Smooth muscle cell (in vitro differentiated cells): ENCODE data around the gene GRIA4. TPM values are rescaled to one million over a fixed set of nuclear protein-coding genes. Genes with fewer than 3 reads are reported as not detected.

ENCODE experiments used
- DNase-seq: peaks from one replicate; lab custom pipeline; 2025; ENCODE audit not compliant: unreplicated experiment; lab: John Stamatoyannopoulos, UW
- H2AFZ ChIP-seq: fragments of 200-600 bp; sonication (generic); 2 replicates; pipeline ENCODE4 v1.6.0; 2016; ENCODE audit warnings: antibody characterized with exemption, low read depth, mild to moderate bottlenecking
- H3F3A ChIP-seq: fragments of 200-600 bp; sonication (generic); 2 replicates; pipeline ENCODE4 v1.6.0; 2017; ENCODE audit warnings: antibody characterized with exemption, low read depth
- H3K27ac ChIP-seq: fragments of 200-600 bp; sonication (generic); 2 replicates; pipeline ENCODE4 v1.5.1; 2016; ENCODE audit warnings: low read depth, mild to moderate bottlenecking
- H3K27me3 ChIP-seq: fragments of 200-600 bp; sonication (generic); 2 replicates; pipeline ENCODE4 v1.6.1; 2016; ENCODE audit warnings: low read depth, mild to moderate bottlenecking
- H3K36me3 ChIP-seq: fragments of 200-600 bp; sonication (generic); 2 replicates; pipeline ENCODE4 v1.5.1; 2016; ENCODE audit warnings: low read depth
- H3K4me1 ChIP-seq: fragments of 200-600 bp; sonication (generic); 2 replicates; pipeline ENCODE4 v1.5.1; 2016; ENCODE audit warnings: low read depth
- H3K4me2 ChIP-seq: fragments of 200-600 bp; sonication (generic); 2 replicates; pipeline ENCODE4 v1.6.0; 2016; ENCODE audit warnings: mild to moderate bottlenecking
- H3K4me3 ChIP-seq: fragments of 200-600 bp; sonication (generic); 2 replicates; pipeline ENCODE4 v1.5.1; 2016; ENCODE audit warnings: mild to moderate bottlenecking
- H3K79me2 ChIP-seq: fragments of 200-600 bp; sonication (generic); 2 replicates; pipeline ENCODE4 v1.6.0; 2016; ENCODE audit warnings: low read depth, mild to moderate bottlenecking
- H3K9ac ChIP-seq: fragments of 200-600 bp; sonication (generic); 2 replicates; pipeline ENCODE4 v1.6.0; 2016; ENCODE audit warnings: low read depth
- H3K9me3 ChIP-seq: fragments of 200-600 bp; sonication (generic); replicated peaks from 2 replicates; pipeline ENCODE4 v1.5.1; 2016; ENCODE audit warnings: low read depth
- H4K20me1 ChIP-seq: fragments of 200-600 bp; sonication (generic); 2 replicates; pipeline ENCODE4 v1.6.0; 2016; ENCODE audit warnings: low read depth
- WGBS: methylation state at CpG from one replicate; pipeline ENCODE4 v1.1.7; 2016; ENCODE audit warnings: low lambda C conversion rate; 5-methylcytosine and 5-hydroxymethylcytosine counted together
- polyA plus RNA-seq: library from polyadenylated mRNA; unstranded; fragments of >200 nt; fragmentation: Nextera tagmentation; extraction: Ambion mirVana; gene quantifications from 2 replicates; pipeline ENCODE4 v1.2.1, GENCODE V29; 2016
- total RNA-seq: library from RNA; depleted of rRNA; stranded (reverse); fragments of >200 nt; gene quantifications from 2 replicates; pipeline ENCODE4 v1.2.3, GENCODE V29; 2014
- TF ChIP-seq, protein P1 (sequence below): fragments of 200-600 bp; sonication (generic); IDR thresholded peaks from 2 replicates; pipeline ENCODE4 v1.5.1; 2017; ENCODE audit warnings: borderline replicate concordance, mild to moderate bottlenecking, antibody characterized with exemption; ENCODE audit not compliant: insufficient read depth, poor library complexity, severe bottlenecking

The GRIA4 gene
- total and polyA plus RNA-seq, 2 experiments from 2014 or later = 3.1 TPM; not detected in 1

DNA sequence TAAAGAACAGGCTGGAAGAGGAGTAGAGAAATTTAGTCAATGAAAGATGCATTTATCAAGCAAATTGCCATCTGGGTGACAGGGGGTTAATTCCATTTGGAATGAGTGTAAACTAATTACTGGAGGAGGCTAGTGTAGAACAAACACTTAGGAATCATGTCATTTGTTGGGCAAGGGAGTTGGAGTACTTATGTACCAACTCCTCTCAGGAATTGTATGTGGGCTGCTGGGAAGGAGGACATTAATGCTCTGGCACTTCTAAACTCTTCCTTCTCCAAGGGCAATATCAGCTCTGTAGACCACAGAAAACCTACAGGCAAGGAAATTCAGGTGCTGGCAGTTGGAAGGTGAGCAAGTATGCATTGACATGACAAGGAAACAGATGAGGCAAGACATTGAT is 271.2 kb downstream of the GRIA4 start:
- Histone ChIP-seq H3K4me2 (no peak overlapping the region), H3K9ac (no peak overlapping the region), H3K79me2 (no peaks in the 10 kb centered on the region), H3K4me1 (no peaks in the 10 kb centered on the region), H3K4me3 (no peak overlapping the region), H3K27me3 (no peaks in the 10 kb centered on the region), H2AFZ (no peak overlapping the region), H3K9me3 (no peaks in the 10 kb centered on the region), H4K20me1 (no peaks in the 10 kb centered on the region), H3F3A (no peaks in the 10 kb centered on the region), H3K27ac (no peak overlapping the region), H3K36me3 (no peaks in the 10 kb centered on the region)
- TF ChIP-seq, protein P1, sequence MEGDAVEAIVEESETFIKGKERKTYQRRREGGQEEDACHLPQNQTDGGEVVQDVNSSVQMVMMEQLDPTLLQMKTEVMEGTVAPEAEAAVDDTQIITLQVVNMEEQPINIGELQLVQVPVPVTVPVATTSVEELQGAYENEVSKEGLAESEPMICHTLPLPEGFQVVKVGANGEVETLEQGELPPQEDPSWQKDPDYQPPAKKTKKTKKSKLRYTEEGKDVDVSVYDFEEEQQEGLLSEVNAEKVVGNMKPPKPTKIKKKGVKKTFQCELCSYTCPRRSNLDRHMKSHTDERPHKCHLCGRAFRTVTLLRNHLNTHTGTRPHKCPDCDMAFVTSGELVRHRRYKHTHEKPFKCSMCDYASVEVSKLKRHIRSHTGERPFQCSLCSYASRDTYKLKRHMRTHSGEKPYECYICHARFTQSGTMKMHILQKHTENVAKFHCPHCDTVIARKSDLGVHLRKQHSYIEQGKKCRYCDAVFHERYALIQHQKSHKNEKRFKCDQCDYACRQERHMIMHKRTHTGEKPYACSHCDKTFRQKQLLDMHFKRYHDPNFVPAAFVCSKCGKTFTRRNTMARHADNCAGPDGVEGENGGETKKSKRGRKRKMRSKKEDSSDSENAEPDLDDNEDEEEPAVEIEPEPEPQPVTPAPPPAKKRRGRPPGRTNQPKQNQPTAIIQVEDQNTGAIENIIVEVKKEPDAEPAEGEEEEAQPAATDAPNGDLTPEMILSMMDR = no peak
- DNase-seq = no peak

DNA sequence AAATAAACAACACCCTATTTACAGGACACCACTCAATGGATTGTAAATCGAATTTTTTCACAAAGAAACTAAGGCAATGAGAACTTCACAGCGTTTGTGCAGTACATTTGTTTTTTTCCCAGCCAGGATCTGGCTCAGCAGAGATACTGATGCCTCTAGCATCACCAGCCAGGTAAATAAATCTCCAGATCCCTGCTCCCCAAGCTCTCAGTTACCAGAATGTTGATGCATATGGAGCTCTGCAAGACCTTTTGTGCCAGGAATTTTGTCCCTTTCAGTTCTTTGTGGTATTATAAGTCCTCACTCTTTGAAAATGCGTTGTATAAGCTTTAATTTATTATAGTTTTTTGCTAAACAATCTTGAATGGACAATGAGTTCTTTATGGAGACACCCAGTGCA is 274.6 kb downstream of the GRIA4 start:
- Histone ChIP-seq H3K9me3 (no peaks in the 10 kb centered on the region), H2AFZ (no peak overlapping the region), H3K79me2 (no peaks in the 10 kb centered on the region), H3K4me2 (no peak overlapping the region), H3K4me3 (no peak overlapping the region), H3K27me3 (no peaks in the 10 kb centered on the region), H3K27ac (no peak overlapping the region), H4K20me1 (no peaks in the 10 kb centered on the region), H3F3A (no peaks in the 10 kb centered on the region), H3K9ac (no peak overlapping the region), H3K4me1 (no peaks in the 10 kb centered on the region), H3K36me3 (no peaks in the 10 kb centered on the region)
- TF ChIP-seq, protein P1 = no peak
- 74% methylated on average over 3 of the region's 3 CpGs for WGBS
- DNase-seq = no peak

DNA sequence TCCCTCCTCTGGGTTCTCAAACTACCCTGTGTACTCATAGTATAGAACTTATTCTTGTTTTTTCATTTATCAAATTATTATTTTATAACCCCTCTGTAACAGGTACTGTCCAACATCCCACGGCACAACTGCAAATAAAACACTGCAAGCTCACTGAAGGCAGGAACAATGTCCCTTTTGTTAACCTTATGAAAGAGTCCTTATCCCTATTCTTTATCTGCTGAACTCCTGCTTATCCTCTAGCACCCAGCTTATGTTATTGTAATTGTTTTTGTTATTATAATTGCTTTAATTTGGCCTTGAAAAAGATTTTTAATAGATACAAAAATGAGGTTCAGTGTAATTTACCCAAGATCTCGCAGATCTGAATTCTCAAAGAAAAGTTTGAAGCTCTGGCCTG is 281.8 kb downstream of the GRIA4 start:
- H3K79me2 ChIP-seq = no peaks in the 10 kb centered on the region
- no peaks in the 10 kb centered on the region for H3K9me3 ChIP-seq
- no peaks in the 10 kb centered on the region for H3K4me1 ChIP-seq
- H3K27me3 ChIP-seq = no peaks in the 10 kb centered on the region
- 74% methylated on average over 2 of the region's 2 CpGs for WGBS
- H3K36me3 ChIP-seq = no peaks in the 10 kb centered on the region
- H3K4me2 ChIP-seq = no peak overlapping the region
- H2AFZ ChIP-seq = no peak overlapping the region
- TF ChIP-seq, protein P1 = no peak
- no peaks in the 10 kb centered on the region for H4K20me1 ChIP-seq
- H3K9ac ChIP-seq = no peak overlapping the region
- H3K27ac ChIP-seq = no peak overlapping the region
- DNase-seq = no peak
- H3F3A ChIP-seq = no peaks in the 10 kb centered on the region
- H3K4me3 ChIP-seq = no peak overlapping the region

DNA sequence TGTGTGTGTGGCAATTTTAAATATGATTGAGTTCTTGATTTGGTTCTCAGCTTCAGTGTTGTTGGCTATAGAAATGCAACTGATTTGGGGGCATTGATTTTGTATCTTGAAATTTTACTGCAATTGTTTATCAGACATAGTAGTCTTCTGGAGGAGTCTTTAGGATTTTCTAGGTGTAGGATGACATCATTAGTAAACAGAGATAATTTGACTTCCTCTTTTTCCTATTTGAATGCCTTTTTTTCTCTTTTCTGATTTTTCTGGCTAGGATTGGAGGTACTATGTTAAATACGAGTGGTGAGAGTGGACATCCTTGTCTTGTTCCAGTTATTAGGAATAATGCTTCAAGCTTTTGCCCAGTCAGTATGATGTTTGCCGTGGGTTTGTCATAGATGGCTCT is 287.3 kb downstream of the GRIA4 start:
- Histone ChIP-seq H3K4me2 (no peak overlapping the region), H3K9ac (no peak overlapping the region), H4K20me1 (no peaks in the 10 kb centered on the region), H3F3A (no peaks in the 10 kb centered on the region), H3K27ac (no peak overlapping the region), H3K4me1 (no peaks in the 10 kb centered on the region), H2AFZ (no peak overlapping the region), H3K36me3 (no peaks in the 10 kb centered on the region), H3K79me2 (no peaks in the 10 kb centered on the region), H3K9me3 (no peaks in the 10 kb centered on the region), H3K27me3 (no peaks in the 10 kb centered on the region), H3K4me3 (no peak overlapping the region)
- DNase-seq = no peak
- 94% methylated on average over 2 of the region's 2 CpGs for WGBS
- TF ChIP-seq, protein P1 = no peak
